T-cell (primary cell): ENCODE results near the gene EIPR1. TPM values are rescaled to one million over a fixed set of nuclear protein-coding genes. Genes with fewer than 3 reads are reported as not detected.

Experiments
- ATAC-seq, 4 experiments: fragments of 200-7000 bp in 3 of 4; fragments of 150-1000 bp in 1 of 4; cut with Tn5 transposase; replicated peaks in 1 of 4; 1 replicate in 3 of 4; 2 replicates in 1 of 4; pipeline ENCODE4 v1.10.0; 2021; ENCODE audit warnings: moderate library complexity in 3 of 4, mild to moderate bottlenecking in 2 of 4, moderate number of reproducible peaks in 1 of 4
- CTCF ChIA-PET, 2 donors: fragments of 300-600 bp; sonication (Branson Sonifier 250); formaldehyde crosslinking; loops; one replicate each; lab custom pipeline; 2022; ENCODE audit warnings: antibody characterized with exemption in 2 of 2; lab: Charles Lee
- POLR2A ChIA-PET, 2 donors: fragments of 300-600 bp; sonication (Branson Sonifier 250); formaldehyde crosslinking; loops; one replicate each; lab custom pipeline; 2022; ENCODE audit warnings: antibody characterized with exemption in 2 of 2; lab: Charles Lee
- DNase-seq, 35 experiments: peaks; one replicate each; pipeline versions ENCODE4 v3.0.0 to v3.0.0-alpha.2; 2013 to 2023
- H3K27ac ChIP-seq: one replicate; pipeline ENCODE4 v1.5.1; 2013; ENCODE audit warnings: low read length
- H3K27me3 ChIP-seq, 2 experiments: replicated peaks in 1 of 2; 1 replicate in 1 of 2; 2 replicates in 1 of 2; pipeline versions ENCODE4 v1.6.1 to v1.7.0; 2013; ENCODE audit warnings: low read length in 1 of 2, mixed read lengths in 1 of 2; ENCODE audit not compliant: control insufficient read depth in 2 of 2, insufficient read depth in 2 of 2; ENCODE audit errors: extremely low read depth in 1 of 2
- H3K36me3 ChIP-seq, 2 donors: 1 replicate in 1 of 2; 2 replicates in 1 of 2; pipeline versions ENCODE4 v1.6.1 to v1.7.0; 2013; ENCODE audit warnings: low read length in 1 of 2; ENCODE audit not compliant: control insufficient read depth in 2 of 2, insufficient read depth in 1 of 2; ENCODE audit errors: extremely low read depth in 1 of 2
- H3K4me1 ChIP-seq, 2 experiments: 1 replicate in 1 of 2; 2 replicates in 1 of 2; pipeline versions ENCODE4 v1.6.1 to v1.7.0; 2013; ENCODE audit warnings: low read length in 2 of 2, mixed read lengths in 1 of 2; ENCODE audit not compliant: insufficient read depth in 2 of 2, control insufficient read depth in 1 of 2; ENCODE audit errors: extremely low read depth in 1 of 2
- H3K4me3 ChIP-seq, 2 donors: 1 replicate in 1 of 2; 2 replicates in 1 of 2; pipeline versions ENCODE4 v1.5.1 to v1.7.0; 2013; ENCODE audit warnings: mild to moderate bottlenecking in 2 of 2, low read length in 1 of 2, moderate library complexity in 1 of 2; ENCODE audit not compliant: control insufficient read depth in 1 of 2; ENCODE audit errors: extremely low read depth in 1 of 2
- H3K9me3 ChIP-seq: 2 replicates; pipeline ENCODE4 v1.7.0; 2013
- H3K27ac Mint-ChIP-seq, 2 donors: one replicate each; pipeline ENCODE4 v1.8.0; 2020 to 2021; ENCODE audit warnings: mild to moderate bottlenecking in 2 of 2, mixed read lengths in 2 of 2
- H3K27me3 Mint-ChIP-seq, 2 donors: one replicate each; pipeline ENCODE4 v1.8.0; 2021 to 2022; ENCODE audit warnings: mixed read lengths in 2 of 2
- H3K36me3 Mint-ChIP-seq: one replicate; pipeline ENCODE4 v1.8.0; 2021; ENCODE audit warnings: mixed read lengths
- H3K4me1 Mint-ChIP-seq, 3 donors: one replicate each; pipeline ENCODE4 v1.8.0; 2020 to 2022; ENCODE audit warnings: mixed read lengths in 3 of 3, mild to moderate bottlenecking in 1 of 3
- H3K4me3 Mint-ChIP-seq, 3 donors: one replicate each; pipeline ENCODE4 v1.8.0; 2020 to 2022; ENCODE audit warnings: mild to moderate bottlenecking in 3 of 3, mixed read lengths in 3 of 3, moderate library complexity in 3 of 3
- H3K9me3 Mint-ChIP-seq, 3 donors: one replicate each; pipeline ENCODE4 v1.8.0; 2020 to 2022; ENCODE audit warnings: mixed read lengths in 3 of 3
- WGBS: methylation state at CpG from one replicate; pipeline ENCODE4 v1.1.5; 2013; ENCODE audit warnings: missing lambda C conversion rate; ENCODE audit not compliant: insufficient coverage; 5-methylcytosine and 5-hydroxymethylcytosine counted together
- total RNA-seq, 35 experiments: library from RNA in 6 of 35; stranded (reverse) in 6 of 35; fragments of 120-200 nt in 1 of 35; gene quantifications; one replicate each; pipeline versions ENCODE4 v1.2.1 to v1.2.4 and lab custom pipeline; 2013 to 2026

Gene EIPR1
- total RNA-seq, 5 donors from 2014 or later (not counting 1 experiment from before 2014, with no cell fraction given) = 26.0 to 36.4 (median 27.8) TPM

GRCh38 chr2:3422161-3422779 is 44.7 kb upstream of the EIPR1 start:
- Mint-ChIP-seq H3K4me1 (peaks cover 4 to 7% (median 6%) of the 10 kb centered on the region in 3 donors), H3K36me3 (peaks cover 42% of the 10 kb centered on the region), H3K27ac (no peak overlapping the region), H3K27me3 (no peaks in the 10 kb centered on the region), H3K4me3 (no peak overlapping the region), H3K9me3 (no peaks in the 10 kb centered on the region)
- CTCF ChIA-PET = interaction anchor here (0.6 to 3.2 kb wide), 8 partner anchors 9 to 230 kb away, joined by 4 to 21 read pairs (median 5); no protein-coding TSS in a partner anchor
- POLR2A ChIA-PET = no interaction called here
- Histone ChIP-seq H3K27ac (no peak overlapping the region), H3K4me3 (no peak overlapping the region), H3K27me3 (no peaks in the 10 kb centered on the region), H3K36me3 (peaks cover 21 to 79% of the 10 kb centered on the region in 2 donors), H3K9me3 (no peaks in the 10 kb centered on the region), H3K4me1 (peaks cover 0 to 3% of the 10 kb centered on the region in 2 experiments)
- DNase-seq (no peak), ATAC-seq (no peak)
- 99% methylated on average over 11 of the region's 16 CpGs for WGBS

- ATAC-seq (no peak), DNase-seq (no peak)
- Mint-ChIP-seq H3K27me3 (no peaks in the 10 kb centered on the region), H3K4me3 (no peak overlapping the region), H3K4me1 (peaks cover 4 to 7% (median 6%) of the 10 kb centered on the region in 3 donors), H3K36me3 (peaks cover 40% of the 10 kb centered on the region), H3K27ac (no peak overlapping the region), H3K9me3 (no peaks in the 10 kb centered on the region)
- no peak overlapping the region for H3K27ac ChIP-seq
- H3K9me3 ChIP-seq = no peaks in the 10 kb centered on the region
- 93% methylated on average over 18 of the region's 19 CpGs for WGBS
- no peaks in the 10 kb centered on the region for H3K27me3 ChIP-seq
- POLR2A ChIA-PET = no interaction called here
- CTCF ChIA-PET = no interaction called here
- no peak overlapping the region for H3K4me3 ChIP-seq
- H3K4me1 ChIP-seq = peaks cover 0 to 3% of the 10 kb centered on the region in 2 experiments
- H3K36me3 ChIP-seq = peaks cover 16 to 74% of the 10 kb centered on the region in 2 donors
These were observed 44.0 kb upstream of the EIPR1 start for GRCh38 chr2:3421580-3421979.

GRCh38 chr2:3420769-3421397 is 43.3 kb upstream of the EIPR1 start:
- DNase-seq = no peak
- CTCF ChIA-PET = no interaction called here
- ATAC-seq = no peak

GRCh38 chr2:3420076-3420768 is 42.6 kb upstream of the EIPR1 start:
- Mint-ChIP-seq H3K4me1 (peaks cover 5 to 14% (median 6%) of the 10 kb centered on the region in 3 donors), H3K9me3 (no peaks in the 10 kb centered on the region), H3K4me3 (no peak overlapping the region), H3K27ac (no peak overlapping the region), H3K36me3 (peaks cover 39% of the 10 kb centered on the region), H3K27me3 (no peaks in the 10 kb centered on the region)
- peaks cover 0 to 3% of the 10 kb centered on the region in 2 experiments for H3K4me1 ChIP-seq
- ATAC-seq (no peak), DNase-seq (no peak)
- H3K27me3 ChIP-seq = no peaks in the 10 kb centered on the region
- no peak overlapping the region for H3K27ac ChIP-seq
- H3K36me3 ChIP-seq = peaks cover 11 to 65% of the 10 kb centered on the region in 2 donors
- 98% methylated on average over 10 of the region's 13 CpGs for WGBS
- CTCF ChIA-PET = interaction anchor here in 1 of 2 donors (1.2 kb wide), 1 partner anchor 231 kb away, joined by 5 read pairs; no protein-coding TSS in a partner anchor
- POLR2A ChIA-PET = no interaction called here
- H3K9me3 ChIP-seq = no peaks in the 10 kb centered on the region
- no peak overlapping the region for H3K4me3 ChIP-seq

More at GRCh38 chr2:3420769-3421397, 43.3 kb upstream of the EIPR1 start:
- H3K27me3 ChIP-seq = no peaks in the 10 kb centered on the region
- POLR2A ChIA-PET = no interaction called here
- peaks cover 0 to 3% of the 10 kb centered on the region in 2 experiments for H3K4me1 ChIP-seq
- Mint-ChIP-seq H3K27ac (no peak overlapping the region), H3K4me1 (peaks cover 5 to 7% (median 6%) of the 10 kb centered on the region in 3 donors), H3K27me3 (no peaks in the 10 kb centered on the region), H3K9me3 (no peaks in the 10 kb centered on the region), H3K4me3 (no peak overlapping the region), H3K36me3 (peaks cover 42% of the 10 kb centered on the region)
- no peaks in the 10 kb centered on the region for H3K9me3 ChIP-seq
- H3K27ac ChIP-seq = no peak overlapping the region
- 96% methylated on average over 5 of the region's 14 CpGs for WGBS
- H3K36me3 ChIP-seq = peaks cover 11 to 70% of the 10 kb centered on the region in 2 donors
- no peak overlapping the region for H3K4me3 ChIP-seq

- no peaks in the 10 kb centered on the region for H3K9me3 Mint-ChIP-seq
- H3K27ac ChIP-seq = no peak overlapping the region
- no peaks in the 10 kb centered on the region for H3K27me3 Mint-ChIP-seq
- POLR2A ChIA-PET = no interaction called here
- H3K4me3 Mint-ChIP-seq = no peak overlapping the region
- no peak overlapping the region for H3K4me3 ChIP-seq
- no peak for DNase-seq
- CTCF ChIA-PET = no interaction called here
- H3K27ac Mint-ChIP-seq = no peak overlapping the region
- H3K27me3 ChIP-seq = no peaks in the 10 kb centered on the region
- peaks cover 36% of the 10 kb centered on the region for H3K36me3 Mint-ChIP-seq
- ATAC-seq = no peak
- H3K9me3 ChIP-seq = no peaks in the 10 kb centered on the region
- peaks cover 0 to 3% of the 10 kb centered on the region in 2 experiments for H3K4me1 ChIP-seq
- WGBS = 88% methylated on average over 8 of the region's 11 CpGs
- peaks cover 14 to 63% of the 10 kb centered on the region in 2 donors for H3K36me3 ChIP-seq
- peaks cover 5 to 11% (median 5%) of the 10 kb centered on the region in 3 donors for H3K4me1 Mint-ChIP-seq
These were observed 41.3 kb upstream of the EIPR1 start for GRCh38 chr2:3418766-3419404.
